Mesodermal cell (in vitro differentiated cells): ENCODE data around the gene KDM2B.

Source experiments
- H3K27ac ChIP-seq: 2 replicates; pipeline ENCODE4 v1.7.0; 2013; ENCODE audit warnings: mild to moderate bottlenecking, low read depth, low read length, moderate library complexity; ENCODE audit not compliant: severe bottlenecking
- H3K36me3 ChIP-seq: 2 replicates; pipeline ENCODE4 v1.7.1; 2013; ENCODE audit warnings: mild to moderate bottlenecking, low read length, moderate library complexity; ENCODE audit not compliant: control insufficient read depth, insufficient read depth
- H3K4me1 ChIP-seq: one replicate; pipeline ENCODE4 v1.7.1; 2013; ENCODE audit warnings: mild to moderate bottlenecking, low read length; ENCODE audit not compliant: insufficient read depth, control insufficient read depth, poor library complexity, severe bottlenecking
- H3K4me3 ChIP-seq: 2 replicates; pipeline ENCODE4 v1.7.0; 2013; ENCODE audit warnings: low read length, control low read depth, mild to moderate bottlenecking; ENCODE audit not compliant: insufficient read depth, poor library complexity, severe bottlenecking; ENCODE audit errors: extremely low read depth
- H3K9me3 ChIP-seq: 2 replicates; pipeline ENCODE4 v1.7.1; 2013; ENCODE audit warnings: mild to moderate bottlenecking, low read length, moderate library complexity; ENCODE audit not compliant: control insufficient read depth
- WGBS, 2 experiments: methylation state at CpG; one replicate each; pipeline ENCODE4 v1.1.5; 2013; ENCODE audit warnings: missing lambda C conversion rate in 2 of 2; ENCODE audit not compliant: insufficient coverage in 2 of 2; 5-methylcytosine and 5-hydroxymethylcytosine counted together

Gene KDM2B

GRCh38 chr12:121472150-121472905, 108.5 kb downstream of the KDM2B start:
- 100% methylated on average over 1 to 2 of the region's 7 CpGs for WGBS, 2 experiments
- no peaks in the 10 kb centered on the region for H3K9me3 ChIP-seq
- no peaks in the 10 kb centered on the region for H3K4me1 ChIP-seq
- no peak overlapping the region for H3K4me3 ChIP-seq
- no peak overlapping the region for H3K27ac ChIP-seq
- no peaks in the 10 kb centered on the region for H3K36me3 ChIP-seq

DNA sequence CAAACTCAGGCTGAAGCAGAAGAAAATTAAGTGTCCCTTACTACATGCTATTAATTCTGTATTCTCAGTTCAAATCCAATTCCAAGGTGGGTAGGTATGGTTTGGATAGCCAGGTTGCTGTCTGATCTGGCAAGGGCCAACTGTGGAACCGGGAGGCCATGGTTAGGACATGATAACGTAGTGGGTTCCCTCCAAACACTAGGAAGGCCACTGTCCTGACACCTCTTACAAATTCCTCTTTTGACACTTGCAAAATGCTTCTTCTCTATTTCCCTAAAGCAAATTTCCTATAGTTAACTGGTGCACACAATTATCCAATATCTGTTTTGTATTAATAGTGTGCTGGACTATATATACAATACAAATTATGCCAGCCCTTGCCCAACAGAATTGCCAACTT, 110.1 kb downstream of the KDM2B start:
- no peak overlapping the region for H3K27ac ChIP-seq
- H3K9me3 ChIP-seq: no peaks in the 10 kb centered on the region
- no peak overlapping the region for H3K4me3 ChIP-seq
- WGBS, 2 experiments: 100% methylated on average over 1 of the region's 2 CpGs; no CpG with 5 or more reads in 1 of the 2 experiments
- peaks cover under 1% of the 10 kb centered on the region for H3K4me1 ChIP-seq
- H3K36me3 ChIP-seq: no peaks in the 10 kb centered on the region

DNA sequence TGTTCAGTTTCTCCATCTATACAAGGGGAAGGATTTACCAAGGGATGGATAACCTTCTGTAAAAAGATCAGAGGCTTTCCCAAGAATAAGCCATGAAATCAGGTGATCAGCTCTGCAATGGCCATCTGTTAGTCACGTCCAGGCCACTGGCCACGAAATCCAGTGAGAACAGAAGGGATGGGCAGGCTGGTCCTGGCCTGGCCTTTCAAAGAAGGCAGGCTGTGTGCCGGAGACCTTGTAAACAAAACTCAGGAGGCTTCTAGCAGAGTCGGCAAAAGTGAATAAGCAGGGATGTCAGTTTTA, 112.4 kb downstream of the KDM2B start:
- H3K36me3 ChIP-seq: peaks cover 16% of the 10 kb centered on the region
- H3K27ac ChIP-seq: no peak overlapping the region
- 72 to 91% methylated on average over 2 to 3 of the region's 4 CpGs for WGBS, 2 experiments
- no peaks in the 10 kb centered on the region for H3K9me3 ChIP-seq
- H3K4me1 ChIP-seq: peaks cover 10% of the 10 kb centered on the region
- H3K4me3 ChIP-seq: no peak overlapping the region

DNA sequence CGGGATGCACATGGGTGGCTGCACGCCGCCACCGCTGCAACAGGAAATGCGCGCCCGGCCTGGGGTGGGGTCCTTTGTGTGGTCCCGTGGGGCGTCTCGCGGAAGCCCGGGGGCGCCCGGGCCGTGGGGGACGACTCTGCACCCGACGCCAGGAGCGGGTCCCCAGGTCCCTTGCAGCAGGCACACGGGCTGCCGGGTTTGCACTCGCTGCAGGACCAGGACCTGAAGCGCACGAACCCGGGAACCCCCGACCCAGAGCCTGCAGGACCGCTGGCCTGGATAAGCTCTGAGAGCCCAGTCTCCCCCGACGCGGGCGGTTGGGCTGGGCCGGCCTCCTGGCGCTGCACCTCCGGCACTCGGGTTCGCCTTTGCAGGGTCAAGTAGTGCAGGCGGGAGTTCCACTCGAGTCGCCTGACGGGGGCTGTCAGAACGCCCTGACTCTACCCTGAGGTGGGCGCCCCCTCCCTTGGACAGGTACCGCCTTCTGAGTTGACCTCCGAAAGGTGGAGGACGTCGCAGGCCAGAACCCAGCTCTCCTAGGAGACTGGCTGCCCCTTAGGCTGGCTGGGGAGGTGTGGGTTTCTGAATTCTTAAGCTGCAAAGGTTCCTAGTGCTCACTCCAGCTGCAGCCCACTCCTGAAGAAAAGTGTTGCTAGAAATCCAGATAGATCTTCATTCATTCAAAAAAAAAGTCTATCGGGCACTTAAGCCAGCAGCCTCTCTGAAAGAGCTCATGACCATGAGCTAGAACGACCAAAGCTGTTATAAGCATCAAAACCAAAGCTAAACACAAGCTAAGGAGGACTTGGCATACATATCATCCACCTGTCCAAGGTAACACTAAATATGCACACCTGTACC, 113.0 kb downstream of the KDM2B start:
- 8 to 11% methylated on average over 36 of the region's 48 CpGs for WGBS, 2 experiments
- H3K9me3 ChIP-seq: no peaks in the 10 kb centered on the region
- peaks cover 16% of the 10 kb centered on the region for H3K36me3 ChIP-seq
- peaks cover 10% of the 10 kb centered on the region for H3K4me1 ChIP-seq
- H3K4me3 ChIP-seq: peak overlapping the region; percentile 43
- peak overlapping the region; percentile 62 for H3K27ac ChIP-seq

DNA sequence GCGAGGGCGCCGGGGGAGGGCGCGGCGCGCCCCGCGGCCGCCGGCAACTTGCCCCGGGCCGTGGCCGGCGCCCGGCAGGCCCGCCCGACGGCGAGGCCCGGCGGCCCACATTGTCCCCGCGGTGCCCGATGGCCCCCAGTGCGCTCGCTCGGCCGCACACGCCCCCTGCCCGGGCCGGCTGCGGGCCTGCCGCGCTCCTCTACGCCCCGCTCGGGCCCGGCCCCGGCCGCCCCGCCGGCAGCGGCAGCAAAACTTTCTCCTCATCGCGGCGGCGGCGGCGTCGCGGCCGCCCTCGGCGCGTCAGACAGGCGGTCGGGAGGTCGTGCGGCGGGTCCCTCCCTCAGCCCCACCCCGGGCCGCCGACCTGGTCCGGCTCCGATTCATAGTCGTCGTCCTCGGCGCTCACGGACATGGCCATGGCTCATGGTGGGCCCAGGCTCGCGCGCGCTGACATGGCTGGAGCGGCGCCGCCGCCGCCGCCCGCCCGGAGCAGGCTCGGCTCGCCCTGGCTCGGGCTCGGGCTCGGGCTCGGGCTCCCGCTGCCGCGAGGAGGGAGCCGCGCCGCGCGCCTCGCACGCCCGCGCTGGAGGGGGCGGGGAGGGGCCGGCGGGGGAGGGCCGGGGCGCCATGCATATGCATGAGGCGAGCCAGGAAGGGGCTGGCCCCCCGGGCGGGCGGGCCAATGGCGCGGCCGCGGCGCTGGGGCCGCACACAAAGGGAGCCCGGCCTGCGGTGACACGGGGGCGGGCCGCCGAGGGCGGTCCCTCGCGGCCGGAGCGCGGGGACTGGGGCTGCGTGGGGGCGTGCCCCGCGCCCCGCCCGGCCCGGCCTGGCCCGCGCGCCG, 113.8 kb downstream of the KDM2B start:
- peak overlapping the region; percentile 46 for H3K4me3 ChIP-seq
- peak overlapping the region; percentile 45 for H3K27ac ChIP-seq
- H3K4me1 ChIP-seq: peaks cover 10% of the 10 kb centered on the region
- H3K9me3 ChIP-seq: no peaks in the 10 kb centered on the region
- peaks cover 16% of the 10 kb centered on the region for H3K36me3 ChIP-seq
- WGBS, 2 experiments: 0% methylated on average over 66 to 75 of the region's 139 CpGs

- Histone ChIP-seq H3K4me1 (peaks cover 10% of the 10 kb centered on the region), H3K36me3 (peaks cover 16% of the 10 kb centered on the region), H3K9me3 (no peaks in the 10 kb centered on the region), H3K27ac (no peak overlapping the region), H3K4me3 (peak overlapping the region; percentile 45)
- 20 to 22% methylated on average over 49 to 55 of the region's 70 CpGs for WGBS, 2 experiments
Measured at GRCh38 chr12:121465921-121466793, 114.7 kb downstream of the KDM2B start.

GRCh38 chr12:121464331-121464730, 116.5 kb downstream of the KDM2B start:
- H3K27ac ChIP-seq: no peak overlapping the region
- H3K4me3 ChIP-seq: no peak overlapping the region
- WGBS, 2 experiments: 94 to 99% methylated on average over 13 of the region's 13 CpGs
- H3K36me3 ChIP-seq: peaks cover 20% of the 10 kb centered on the region
- no peaks in the 10 kb centered on the region for H3K9me3 ChIP-seq
- peaks cover 10% of the 10 kb centered on the region for H3K4me1 ChIP-seq

DNA sequence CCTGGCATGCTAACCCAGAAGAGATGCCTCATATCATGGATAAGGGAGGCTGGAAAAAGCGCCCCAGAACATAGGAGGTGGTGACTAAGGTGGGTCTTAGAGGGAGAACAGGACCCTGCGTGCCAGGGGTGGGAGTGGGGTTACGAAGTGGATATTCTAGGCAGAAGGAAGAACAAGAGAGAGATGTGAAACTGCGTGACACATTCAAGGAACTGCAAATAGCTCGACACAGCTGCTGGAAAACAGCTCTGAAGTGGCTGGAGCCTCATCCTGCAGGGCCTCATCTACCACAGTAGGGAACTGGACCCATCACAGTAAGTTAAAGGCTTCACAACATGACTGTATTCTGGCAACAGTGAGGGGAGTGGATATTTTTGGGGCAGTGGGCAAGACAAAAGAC, 119.8 kb downstream of the KDM2B start:
- no peak overlapping the region for H3K4me3 ChIP-seq
- H3K27ac ChIP-seq: no peak overlapping the region
- 97 to 98% methylated on average over 5 of the region's 5 CpGs for WGBS, 2 experiments
- H3K36me3 ChIP-seq: peaks cover 32% of the 10 kb centered on the region
- H3K4me1 ChIP-seq: peaks cover 21% of the 10 kb centered on the region
- no peaks in the 10 kb centered on the region for H3K9me3 ChIP-seq

DNA sequence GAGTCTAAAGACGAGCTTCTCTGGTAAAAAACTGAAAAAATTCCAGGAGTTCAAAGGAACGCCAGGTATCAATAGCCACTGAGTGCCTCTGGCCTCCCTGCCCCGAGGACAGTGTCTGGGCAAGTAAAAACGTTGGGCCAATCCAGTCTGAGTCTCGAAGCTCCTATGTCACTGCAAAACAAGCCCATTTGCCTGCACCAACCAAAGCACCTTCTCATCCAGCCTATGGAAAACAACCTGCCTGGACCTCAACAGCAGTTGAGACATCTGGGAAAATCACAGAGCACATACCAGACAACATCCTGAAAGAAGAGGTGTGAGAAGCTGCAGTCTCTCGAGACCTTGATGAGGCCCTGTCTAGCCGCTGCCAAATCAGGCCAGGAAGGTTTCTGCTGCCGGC, 124.3 kb downstream of the KDM2B start:
- Histone ChIP-seq H3K9me3 (no peaks in the 10 kb centered on the region), H3K36me3 (peaks cover 25% of the 10 kb centered on the region)

More for the DNA sequence above, 124.3 kb downstream of the KDM2B start:
- H3K27ac ChIP-seq: no peak overlapping the region
- H3K4me3 ChIP-seq: no peak overlapping the region
- WGBS, 2 experiments: 90 to 97% methylated on average over 8 of the region's 8 CpGs
- peaks cover 11% of the 10 kb centered on the region for H3K4me1 ChIP-seq
